Breast epithelium (tissue), 4 donors: ENCODE measurements around the gene SLC23A2. TPM values are rescaled to one million over a fixed set of nuclear protein-coding genes. Genes with fewer than 3 reads are reported as not detected.
"Not testable (repeated sequence)": the region's sequence is repeated elsewhere in the genome, so short reads cannot be mapped to it uniquely, and the experiment has no call there.

Experiments used
- DNase-seq, 2 donors: peaks; one replicate each; pipeline ENCODE4 v3.0.0-alpha.2; 2019; ENCODE audit warnings: low spot score in 2 of 2
- H3K27ac ChIP-seq, 2 donors: fragments of 200-600 bp; sonication (generic) in 1 of 2; one replicate each; pipeline ENCODE4 v1.5.1; 2016 to 2019; ENCODE audit warnings: mild to moderate bottlenecking in 1 of 2
- H3K27me3 ChIP-seq, 2 donors: fragments of 200-600 bp; sonication (generic) in 1 of 2; one replicate each; pipeline versions ENCODE4 v1.5.1 to v1.6.0; 2017 to 2019; ENCODE audit warnings: control low read depth in 1 of 2, mild to moderate bottlenecking in 1 of 2
- H3K36me3 ChIP-seq: fragments of 200-600 bp; one replicate; pipeline ENCODE4 v1.5.1; 2019
- H3K4me1 ChIP-seq, 2 donors: fragments of 200-600 bp; sonication (generic); one replicate each; pipeline ENCODE4 v1.5.1; 2016 to 2019; ENCODE audit warnings: control low read depth in 1 of 2
- H3K4me3 ChIP-seq, 3 donors: fragments of 200-600 bp; sonication (generic); 1 replicate in 2 of 3; 2 replicates in 1 of 3; pipeline ENCODE4 v1.5.1; 2016 to 2019; ENCODE audit warnings: mild to moderate bottlenecking in 3 of 3, moderate library complexity in 2 of 3
- H3K9me3 ChIP-seq, 2 donors: fragments of 200-600 bp; sonication (generic) in 1 of 2; one replicate each; pipeline ENCODE4 v1.5.1; 2016 to 2019; ENCODE audit warnings: control low read depth in 1 of 2
- POLR2A ChIP-seq: fragments of 450-650 bp; IDR thresholded peaks from one replicate; pipeline ENCODE4 v1.6.1; 2016; ENCODE audit warnings: antibody characterized with exemption, mild to moderate bottlenecking, moderate library complexity
- POLR2AphosphoS5 ChIP-seq, 3 donors: sonication (generic); formaldehyde crosslinking; IDR thresholded peaks; one replicate each; pipeline ENCODE4 v1.6.1; 2017; ENCODE audit warnings: antibody characterized with exemption in 3 of 3
- intact Hi-C: fragments of 100-400 bp; cut with DNase I; formaldehyde crosslinking; loops from one replicate; pipeline ENCODE4 v1.15.1; 2023; ENCODE audit warnings: low total_unique reads
- total RNA-seq, 3 donors: library from RNA; depleted of rRNA; stranded (reverse); fragments of >200 nt; gene quantifications; one replicate each; pipeline ENCODE4 v1.1.0, GENCODE V29; 2016
- TF ChIP-seq, protein P1 (sequence below), 3 donors: fragments of 450-650 bp; IDR thresholded peaks; one replicate each; pipeline ENCODE4 v1.5.1; 2016 to 2017; ENCODE audit warnings: antibody characterized with exemption in 3 of 3, mild to moderate bottlenecking in 3 of 3, moderate library complexity in 3 of 3

Gene SLC23A2
- total RNA-seq, 3 donors from 2014 or later, result 14.6 to 18.6 (median 15.4) TPM

DNA sequence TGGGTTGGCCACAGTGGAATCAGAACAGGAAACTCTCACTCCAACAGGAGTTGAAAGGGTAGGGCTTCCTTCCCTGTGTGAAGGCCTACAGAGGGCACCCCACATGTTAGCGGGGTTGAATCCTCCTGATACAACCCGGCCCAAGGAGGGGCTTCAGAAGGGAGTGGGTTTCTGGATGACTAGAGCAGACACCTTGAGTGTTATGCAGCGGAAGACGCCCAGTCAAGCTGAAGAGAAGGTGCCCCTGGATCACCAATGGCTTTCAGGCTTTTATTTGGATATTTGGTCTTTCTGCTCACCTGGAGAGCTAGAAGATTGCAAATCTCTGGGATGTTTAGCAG is 146.8 kb downstream of the SLC23A2 start:
- Histone ChIP-seq H3K4me3 (no peak overlapping the region), H3K27me3 (no peaks in the 10 kb centered on the region), H3K4me1 (no peaks in the 10 kb centered on the region), H3K27ac (no peak overlapping the region), H3K9me3 (no peaks in the 10 kb centered on the region), H3K36me3 (no peaks in the 10 kb centered on the region)
- intact Hi-C loops, result no loop called here
- TF ChIP-seq, protein P1, sequence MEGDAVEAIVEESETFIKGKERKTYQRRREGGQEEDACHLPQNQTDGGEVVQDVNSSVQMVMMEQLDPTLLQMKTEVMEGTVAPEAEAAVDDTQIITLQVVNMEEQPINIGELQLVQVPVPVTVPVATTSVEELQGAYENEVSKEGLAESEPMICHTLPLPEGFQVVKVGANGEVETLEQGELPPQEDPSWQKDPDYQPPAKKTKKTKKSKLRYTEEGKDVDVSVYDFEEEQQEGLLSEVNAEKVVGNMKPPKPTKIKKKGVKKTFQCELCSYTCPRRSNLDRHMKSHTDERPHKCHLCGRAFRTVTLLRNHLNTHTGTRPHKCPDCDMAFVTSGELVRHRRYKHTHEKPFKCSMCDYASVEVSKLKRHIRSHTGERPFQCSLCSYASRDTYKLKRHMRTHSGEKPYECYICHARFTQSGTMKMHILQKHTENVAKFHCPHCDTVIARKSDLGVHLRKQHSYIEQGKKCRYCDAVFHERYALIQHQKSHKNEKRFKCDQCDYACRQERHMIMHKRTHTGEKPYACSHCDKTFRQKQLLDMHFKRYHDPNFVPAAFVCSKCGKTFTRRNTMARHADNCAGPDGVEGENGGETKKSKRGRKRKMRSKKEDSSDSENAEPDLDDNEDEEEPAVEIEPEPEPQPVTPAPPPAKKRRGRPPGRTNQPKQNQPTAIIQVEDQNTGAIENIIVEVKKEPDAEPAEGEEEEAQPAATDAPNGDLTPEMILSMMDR (IDR thresholded peaks at IDR 0.05), result no peak
- TF ChIP-seq POLR2AphosphoS5 (IDR thresholded peaks at IDR 0.05), result no peak
- TF ChIP-seq POLR2A, result no peak
- no peak for DNase-seq

DNA sequence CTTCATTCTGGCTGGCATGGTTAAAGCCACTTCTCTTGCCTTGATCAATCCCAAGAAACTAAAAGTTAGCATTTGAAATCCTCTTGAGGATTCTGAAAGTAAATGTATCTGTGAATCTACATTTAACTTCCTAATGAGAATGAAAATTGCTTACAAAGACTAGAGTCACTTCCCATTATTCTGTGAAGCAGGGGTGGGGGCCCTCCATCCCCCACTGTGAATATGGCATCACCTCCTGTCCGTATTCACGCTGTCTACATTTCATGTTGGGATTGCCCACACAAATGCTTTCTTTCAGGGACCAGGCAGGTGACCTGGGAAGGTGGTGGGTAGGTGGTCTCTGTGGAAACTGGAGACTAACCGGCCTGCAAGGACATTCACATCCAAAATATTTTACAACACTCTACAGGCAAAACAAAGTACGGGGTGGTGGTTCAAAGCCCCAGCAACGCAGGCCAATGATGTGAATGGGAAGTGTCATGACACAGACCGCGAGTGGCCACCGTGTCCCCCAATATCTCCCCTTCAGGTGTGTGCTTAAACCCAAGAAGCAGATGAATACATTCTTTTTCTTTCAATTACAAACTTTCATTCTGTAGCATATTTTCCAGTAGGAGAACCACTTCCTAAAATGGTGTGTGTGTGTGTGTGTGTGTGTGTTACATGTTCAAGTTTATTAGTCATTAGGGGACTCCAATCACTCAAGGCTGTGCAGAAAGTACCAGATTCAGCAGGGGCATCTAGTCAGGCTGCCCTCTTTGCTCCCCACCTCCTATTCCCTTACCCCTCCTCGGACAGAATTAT is 147.4 kb downstream of the SLC23A2 start:
- no peak for TF ChIP-seq POLR2AphosphoS5 (IDR thresholded peaks at IDR 0.05)
- TF ChIP-seq POLR2A, result no peak
- TF ChIP-seq, protein P1 (IDR thresholded peaks at IDR 0.05), result no peak
- no peak for DNase-seq
- Histone ChIP-seq H3K4me1 (no peaks in the 10 kb centered on the region), H3K36me3 (no peaks in the 10 kb centered on the region), H3K4me3 (no peak overlapping the region), H3K9me3 (no peaks in the 10 kb centered on the region), H3K27ac (no peak overlapping the region), H3K27me3 (no peaks in the 10 kb centered on the region)
- intact Hi-C loops, result no loop called here

DNA sequence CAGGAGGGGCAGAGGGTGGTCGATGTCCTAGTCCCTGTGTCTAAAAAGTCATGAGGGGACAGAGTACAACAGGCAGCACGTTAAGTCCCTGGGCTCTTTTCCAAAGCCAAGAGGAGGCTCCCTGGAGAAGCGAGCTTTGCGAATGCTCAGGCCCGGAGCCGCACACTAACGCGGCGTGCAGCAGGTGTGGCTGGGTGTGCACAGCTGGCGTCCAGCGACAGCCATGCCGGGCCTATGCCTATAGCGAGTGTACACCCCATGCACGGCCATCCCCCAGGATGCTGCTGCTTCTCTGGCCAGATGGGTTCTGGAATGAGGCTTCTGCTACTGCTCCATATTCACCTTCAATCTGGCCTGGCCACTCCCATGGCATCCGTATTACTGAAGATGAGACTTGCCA is 148.3 kb downstream of the SLC23A2 start:
- intact Hi-C loops, result no loop called here
- TF ChIP-seq, protein P1 (IDR thresholded peaks at IDR 0.05), result no peak
- H3K4me3 ChIP-seq, result no peak overlapping the region
- no peak for DNase-seq
- no peaks in the 10 kb centered on the region for H3K4me1 ChIP-seq
- no peaks in the 10 kb centered on the region for H3K9me3 ChIP-seq
- no peak overlapping the region for H3K27ac ChIP-seq
- no peaks in the 10 kb centered on the region for H3K36me3 ChIP-seq
- H3K27me3 ChIP-seq, result no peaks in the 10 kb centered on the region

DNA sequence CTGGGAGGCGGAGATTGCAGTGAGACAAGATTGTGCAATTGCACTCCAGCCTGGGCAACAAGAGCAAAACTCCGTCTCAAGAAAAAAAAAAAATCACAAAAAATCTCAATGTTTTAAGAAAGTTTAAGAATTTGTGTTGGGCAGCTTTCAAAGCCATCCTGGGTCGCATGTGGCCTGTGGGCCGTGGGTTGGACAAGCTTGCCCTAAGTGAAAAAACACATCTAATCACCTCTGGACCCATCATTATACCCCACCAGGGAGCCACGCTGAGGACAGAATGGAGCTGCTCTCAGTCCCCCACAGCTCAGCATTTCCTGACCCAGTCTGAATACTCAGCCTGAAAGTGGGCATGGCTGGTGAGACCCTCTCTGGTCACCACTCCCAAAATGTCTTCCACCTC is 150.3 kb downstream of the SLC23A2 start:
- Histone ChIP-seq H3K4me1 (no peaks in the 10 kb centered on the region), H3K27ac (no peak overlapping the region), H3K4me3 (no peak overlapping the region), H3K9me3 (no peaks in the 10 kb centered on the region), H3K36me3 (no peaks in the 10 kb centered on the region), H3K27me3 (no peaks in the 10 kb centered on the region)
- DNase-seq, result no peak
- intact Hi-C loops, result no loop called here
- TF ChIP-seq POLR2A (no peak), POLR2AphosphoS5 (IDR thresholded peaks at IDR 0.05) (no peak)
- TF ChIP-seq, protein P1 (IDR thresholded peaks at IDR 0.05), result no peak

DNA sequence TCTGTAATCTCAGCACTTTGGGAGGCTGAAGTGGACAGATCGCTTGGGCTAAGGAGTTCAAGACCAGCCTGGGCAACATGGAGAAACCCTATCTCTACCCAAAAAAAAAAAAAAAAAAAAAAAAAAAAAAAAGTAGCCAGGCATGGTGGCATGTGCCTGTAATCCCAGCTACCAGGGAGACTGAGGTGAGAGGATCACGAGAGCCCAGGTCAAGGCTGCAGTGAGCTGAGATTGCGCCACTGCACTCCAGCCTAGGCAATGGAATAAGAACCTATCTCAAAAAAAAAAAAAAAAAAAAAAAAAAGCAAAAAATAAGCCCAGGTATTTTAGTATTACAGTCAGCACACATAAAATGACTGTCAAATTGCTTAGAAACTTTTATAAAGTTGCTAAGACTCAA is 152.5 kb downstream of the SLC23A2 start:
- intact Hi-C loops, H3K27ac ChIP-seq, H3K27me3 ChIP-seq: not testable (repeated sequence)

DNA sequence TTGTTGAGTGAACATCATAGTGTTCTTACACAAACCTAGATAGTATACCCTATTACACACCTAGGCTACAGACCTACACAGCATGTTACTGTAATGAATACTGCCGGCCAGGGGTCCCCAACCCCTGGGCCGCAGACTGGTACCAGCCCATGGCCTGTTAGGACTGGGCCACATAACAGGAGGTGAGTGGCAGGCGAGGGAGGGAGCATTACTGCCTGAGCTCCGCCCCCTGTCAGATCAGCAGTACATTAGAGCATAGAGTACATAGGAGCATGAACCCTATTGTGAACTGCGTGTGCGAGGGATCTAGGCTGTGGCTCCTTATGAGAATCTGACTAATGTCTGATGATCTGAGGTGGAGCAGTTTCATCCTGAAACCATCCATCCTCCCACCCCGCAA is 153.3 kb downstream of the SLC23A2 start:
- intact Hi-C loops, result no loop called here
- no peak for DNase-seq

More for the DNA sequence above, 152.5 kb downstream of the SLC23A2 start:
- H3K36me3 ChIP-seq, H3K9me3 ChIP-seq, DNase-seq, H3K4me1 ChIP-seq, H3K4me3 ChIP-seq: not testable (repeated sequence)

More for the DNA sequence above, 153.3 kb downstream of the SLC23A2 start:
- no peak overlapping the region for H3K27ac ChIP-seq
- H3K9me3 ChIP-seq, result no peaks in the 10 kb centered on the region
- no peaks in the 10 kb centered on the region for H3K36me3 ChIP-seq
- H3K4me1 ChIP-seq, result no peaks in the 10 kb centered on the region
- no peak for TF ChIP-seq POLR2A
- TF ChIP-seq POLR2AphosphoS5 (IDR thresholded peaks at IDR 0.05), result no peak
- TF ChIP-seq, protein P1 (IDR thresholded peaks at IDR 0.05), result no peak
- H3K27me3 ChIP-seq, result no peaks in the 10 kb centered on the region
- no peak overlapping the region for H3K4me3 ChIP-seq
